Measurements from ENCODE around the gene OLA1.

GRCh38 chr2:174180726-174181236, 67.6 kb downstream of the OLA1 start:
- TF ChIP-seq CTCF (IDR thresholded peaks at IDR 0.05) (no peak), EZH2 (IDR thresholded peaks at IDR 0.05) (no peak), EZH2phosphoT487 (IDR thresholded peaks at IDR 0.05) (no peak)

All from neural progenitor cell (in vitro differentiated cells).